ENCODE measurements around the gene MTIF2.
A peak's percentile ranks its signal among the peaks of the same experiment; 100 is the strongest.
"Not testable (repeated sequence)": the region's sequence is repeated elsewhere in the genome, so short reads cannot be mapped to it uniquely, and the experiment has no call there.

Gene MTIF2

GRCh38 chr2:55242617-55243016 is 26.4 kb downstream of the MTIF2 start:
- DNase-seq: no peak

- not testable (repeated sequence) for DNase-seq
Measured at GRCh38 chr2:55241582-55241981, 27.4 kb downstream of the MTIF2 start.

GRCh38 chr2:55239656-55240222 is 29.3 kb downstream of the MTIF2 start:
- no peak for DNase-seq

- no peak for DNase-seq
Measured at GRCh38 chr2:55236992-55237543, 32.0 kb downstream of the MTIF2 start.

GRCh38 chr2:55235724-55236538 is 33.1 kb downstream of the MTIF2 start:
- no peak for DNase-seq

- no peak for DNase-seq
Measured at GRCh38 chr2:55233658-55233940, 35.4 kb downstream of the MTIF2 start.

GRCh38 chr2:55232863-55233657 is 36.0 kb downstream of the MTIF2 start:
- DNase-seq: peak; percentile 17

- peak; percentile 98 for DNase-seq
Measured at GRCh38 chr2:55232084-55232862, 36.8 kb downstream of the MTIF2 start, which contains the start of the genes CLHC1 and RPS27A. Gene CLHC1, minus strand, starts transcription at chr2:55232293. Its CDS starts 9,882 bp downstream, at chr2:55222411. Gene RPS27A, plus strand, starts transcription at chr2:55232688. Its CDS starts 137 bp downstream, at chr2:55232825.

- DNase-seq: peak; percentile 53
Measured at GRCh38 chr2:55231546-55232083, 37.4 kb downstream of the MTIF2 start.

GRCh38 chr2:55230551-55230950 is 38.5 kb downstream of the MTIF2 start:
- no peak for DNase-seq

- DNase-seq: no peak
Measured at GRCh38 chr2:55229221-55229620, 39.8 kb downstream of the MTIF2 start.

- no peak for DNase-seq
Measured at GRCh38 chr2:55228226-55228563, 40.8 kb downstream of the MTIF2 start.

- peak; percentile 14 for DNase-seq
Measured at GRCh38 chr2:55227437-55228225, 41.4 kb downstream of the MTIF2 start.

- DNase-seq: no peak
Measured at GRCh38 chr2:55225481-55226020, 43.5 kb downstream of the MTIF2 start.

- DNase-seq: no peak
Measured at GRCh38 chr2:55224761-55225261, 44.2 kb downstream of the MTIF2 start.

- DNase-seq: no peak
Measured at GRCh38 chr2:55223958-55224760, 44.9 kb downstream of the MTIF2 start.

- DNase-seq: no peak
Measured at GRCh38 chr2:55213822-55214221, 55.2 kb downstream of the MTIF2 start.

- DNase-seq: no peak
Measured at GRCh38 chr2:55204950-55205349, 64.1 kb downstream of the MTIF2 start.

- DNase-seq: no peak
Measured at GRCh38 chr2:55204536-55204935, 64.5 kb downstream of the MTIF2 start.

- no peak for DNase-seq
Measured at GRCh38 chr2:55200416-55200815, 68.6 kb downstream of the MTIF2 start.
